Inferior parietal cortex (tissue), 1 donor: Measurements from ENCODE around the gene LHFPL3.
"Not testable (repeated sequence)": the region's sequence is repeated elsewhere in the genome, so short reads cannot be mapped to it uniquely, and the experiment has no call there.

Experiments used
- DNase-seq: peaks from one replicate; pipeline ENCODE4 v3.0.0-alpha.2; 2016; ENCODE audit errors: extremely low spot score

The LHFPL3 gene

DNA sequence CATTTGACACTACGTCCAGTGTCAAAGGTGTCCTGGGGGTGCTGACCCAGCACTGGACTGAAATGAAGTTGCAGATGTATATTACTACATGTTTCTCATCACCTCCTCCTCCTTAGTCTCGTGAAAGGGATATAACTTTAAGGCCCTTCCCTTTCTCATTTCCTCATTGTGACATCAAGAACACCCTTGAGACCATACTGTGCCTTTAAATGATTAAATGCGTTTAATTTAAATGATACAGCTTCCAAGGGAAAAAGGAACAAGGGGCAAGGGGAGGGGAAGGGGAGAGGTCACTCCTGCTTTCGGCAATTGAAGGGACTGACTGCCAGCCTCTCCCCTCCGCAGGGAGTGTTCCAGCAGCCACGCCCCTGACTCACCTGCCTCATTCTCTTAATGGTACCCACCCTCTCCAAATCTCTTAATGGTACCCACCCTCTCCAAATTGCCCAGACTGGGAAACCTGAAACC lies 605.2 kb downstream of the LHFPL3 start:
- no peak for DNase-seq

DNA sequence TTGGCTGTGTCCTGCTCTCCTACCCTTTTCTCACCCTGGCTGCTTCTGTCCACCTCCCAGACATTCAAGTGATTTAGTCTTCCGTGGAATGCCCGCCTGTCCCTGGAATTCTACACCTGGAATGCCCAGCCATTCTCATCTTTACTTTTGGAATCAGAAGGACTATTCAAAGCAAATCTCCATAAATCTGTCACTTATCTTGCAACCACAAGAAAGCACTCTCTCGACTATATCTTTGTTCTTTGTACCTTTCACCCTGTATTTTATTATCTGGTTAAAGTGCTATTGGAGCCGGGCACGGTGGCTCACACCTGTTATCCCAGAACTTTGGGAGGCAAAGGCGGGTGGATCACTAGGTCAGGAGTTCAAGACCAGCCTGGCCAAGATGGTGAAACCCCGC lies 606.3 kb downstream of the LHFPL3 start:
- no peak for DNase-seq

DNA sequence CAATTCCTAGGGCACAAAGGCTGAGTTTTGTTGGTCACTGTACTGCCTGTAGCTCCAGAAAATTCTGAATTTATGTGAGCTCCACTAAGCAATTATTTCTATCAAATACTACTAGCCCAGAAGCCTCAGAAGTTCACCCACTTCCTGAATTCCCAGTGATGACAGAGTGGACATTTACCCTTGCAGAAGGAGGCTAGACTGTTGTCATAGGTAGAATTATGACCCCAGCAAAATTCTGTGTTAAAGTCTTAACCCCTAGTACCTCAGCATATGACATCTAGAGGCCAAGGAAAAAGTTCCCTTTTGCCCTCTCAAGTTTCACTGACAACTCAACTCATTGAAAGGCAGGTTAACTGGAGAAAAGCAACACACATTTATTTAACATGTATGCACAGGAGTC lies 606.9 kb downstream of the LHFPL3 start:
- DNase-seq, result no peak

DNA sequence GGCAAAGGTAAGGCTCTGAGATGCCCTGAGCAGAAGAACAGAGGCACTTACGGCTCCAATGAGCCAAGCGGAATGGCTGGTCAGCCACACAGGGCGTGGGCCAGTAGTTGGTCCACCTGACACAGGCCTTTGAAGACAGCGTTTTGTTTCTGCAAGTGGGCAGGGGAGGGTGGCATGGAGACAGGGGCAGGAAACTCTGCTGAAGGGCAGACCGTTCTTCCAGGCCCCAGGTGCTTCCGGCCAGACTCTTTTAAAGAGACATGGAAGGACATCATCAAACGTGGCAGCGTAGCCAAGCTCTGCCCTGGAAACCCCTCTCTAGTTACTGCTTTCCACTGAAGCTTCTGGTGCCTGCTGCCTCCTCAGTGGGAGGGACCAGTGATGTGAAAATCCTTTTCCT lies 608.1 kb downstream of the LHFPL3 start:
- no peak for DNase-seq

DNA sequence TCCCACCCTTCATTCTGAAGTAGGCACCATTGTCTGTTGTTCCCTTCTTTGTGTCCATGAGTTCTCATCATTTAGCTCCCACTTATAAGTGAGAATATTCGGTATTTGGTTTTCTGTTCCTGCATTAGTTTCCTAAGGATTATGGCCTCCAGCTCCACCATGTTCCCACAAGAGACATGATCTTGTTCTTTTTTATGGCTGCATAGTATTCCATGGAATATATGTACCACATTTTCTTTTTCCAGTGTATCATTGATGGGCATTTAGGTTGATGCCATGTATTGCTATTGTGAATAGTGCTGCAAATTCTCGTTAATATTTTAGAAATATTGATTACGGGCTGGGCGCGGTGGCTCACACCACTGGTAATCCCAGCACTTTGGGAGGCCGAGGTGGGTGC lies 609.1 kb downstream of the LHFPL3 start:
- DNase-seq, result not testable (repeated sequence)

DNA sequence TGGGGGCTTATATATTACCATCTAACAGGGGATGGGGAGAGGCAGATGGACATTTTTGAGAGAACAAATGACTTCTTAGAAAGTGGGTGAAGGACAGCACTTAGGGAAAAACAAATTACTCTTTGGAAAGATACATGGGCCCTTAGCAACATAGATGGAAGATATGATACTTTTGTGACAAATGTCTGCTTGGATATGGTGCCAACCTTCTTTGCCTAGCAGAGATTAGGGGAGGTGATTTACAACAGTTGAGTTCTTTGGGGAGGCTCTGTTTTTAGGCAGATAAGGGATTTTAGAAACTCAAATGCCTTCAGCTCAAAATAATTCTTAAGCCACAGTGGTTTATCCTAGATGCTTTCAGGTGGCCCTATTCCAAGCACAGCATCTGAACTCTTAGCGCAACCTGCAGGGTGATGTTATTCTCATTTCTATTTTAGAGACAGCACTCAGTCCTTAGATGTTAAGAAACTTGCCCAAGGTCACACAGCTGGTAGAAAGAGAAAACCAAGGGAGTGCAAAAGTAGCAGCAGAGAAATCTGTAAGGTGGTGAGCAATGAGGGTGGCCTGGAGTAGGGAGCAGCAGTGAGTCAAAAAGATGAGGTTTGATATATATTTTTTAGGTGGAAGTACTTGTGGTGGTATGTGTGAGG lies 610.5 kb downstream of the LHFPL3 start:
- no peak for DNase-seq

DNA sequence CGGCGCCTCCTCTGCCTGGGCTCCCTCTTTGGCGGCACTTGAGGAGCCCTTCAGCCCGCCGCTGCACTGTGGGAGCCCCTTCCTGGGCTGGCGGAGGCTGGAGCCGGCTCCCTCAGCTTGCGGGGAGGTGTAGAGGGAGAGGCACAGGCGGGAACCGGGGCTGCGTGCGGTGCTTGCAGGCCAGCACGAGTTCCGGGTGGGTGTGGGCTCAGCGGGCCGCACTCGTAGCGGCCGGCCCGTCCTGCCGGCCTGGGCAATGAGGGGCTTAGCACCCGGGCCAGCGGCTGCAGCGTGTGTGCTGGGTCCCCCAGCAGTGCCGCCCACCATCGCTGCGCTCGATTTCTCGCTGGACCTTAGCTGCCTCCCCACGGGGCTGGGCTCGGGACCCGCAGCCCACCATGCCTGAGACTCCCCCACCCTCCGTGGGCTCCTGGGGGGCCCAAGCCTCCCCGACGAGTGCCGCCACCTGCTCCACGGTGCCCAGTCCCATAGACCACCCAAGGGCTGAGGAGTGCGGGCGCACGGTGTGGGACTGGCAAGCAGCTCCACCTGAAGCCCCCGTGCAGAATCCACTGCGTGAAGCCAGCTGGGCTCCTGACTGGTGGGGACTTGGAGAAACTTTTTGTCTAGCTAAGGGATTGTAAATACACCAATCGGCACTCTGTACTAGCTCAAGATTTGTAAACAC lies 611.8 kb downstream of the LHFPL3 start:
- no peak for DNase-seq

DNA sequence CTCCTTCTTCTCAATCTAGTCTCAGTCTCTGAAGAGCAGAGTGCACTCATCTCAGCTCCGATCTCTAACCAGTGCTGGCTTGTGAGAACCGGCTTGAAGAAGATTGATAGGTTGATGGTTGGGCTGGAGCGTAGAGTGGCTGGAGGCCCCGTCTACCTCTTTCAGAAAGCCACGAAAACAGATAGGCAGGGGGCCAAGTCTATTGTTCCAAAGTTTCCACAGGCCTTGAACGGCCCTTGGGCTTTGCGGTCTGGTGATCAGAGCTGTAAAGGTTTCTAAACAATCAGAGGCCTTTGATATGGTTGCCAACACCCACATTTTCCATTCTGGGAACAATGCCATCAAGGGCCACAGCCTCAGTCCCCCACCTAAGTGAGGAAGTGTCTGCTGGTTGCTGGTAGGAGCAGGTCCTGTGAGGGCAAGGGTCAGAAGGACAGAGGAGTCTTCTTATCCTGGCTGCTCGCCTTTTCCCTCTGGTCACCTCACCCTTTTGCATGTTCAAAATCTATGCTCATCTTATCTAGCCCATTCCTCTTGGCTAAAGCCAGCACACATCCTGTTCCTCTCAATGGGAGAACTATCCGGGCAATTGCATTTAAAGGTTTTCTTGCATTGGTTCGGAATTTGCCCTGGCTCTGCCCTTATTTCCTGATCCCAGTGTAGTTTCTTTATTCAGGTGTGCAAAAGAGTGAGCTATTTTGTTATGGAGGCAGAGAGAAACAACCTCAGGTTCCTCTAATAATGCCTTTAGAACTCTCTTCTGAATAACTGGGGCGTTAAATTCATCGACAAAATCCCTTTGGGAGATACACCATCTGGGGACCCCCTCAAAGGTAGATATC lies 615.3 kb downstream of the LHFPL3 start:
- DNase-seq, result peak; percentile 48

DNA sequence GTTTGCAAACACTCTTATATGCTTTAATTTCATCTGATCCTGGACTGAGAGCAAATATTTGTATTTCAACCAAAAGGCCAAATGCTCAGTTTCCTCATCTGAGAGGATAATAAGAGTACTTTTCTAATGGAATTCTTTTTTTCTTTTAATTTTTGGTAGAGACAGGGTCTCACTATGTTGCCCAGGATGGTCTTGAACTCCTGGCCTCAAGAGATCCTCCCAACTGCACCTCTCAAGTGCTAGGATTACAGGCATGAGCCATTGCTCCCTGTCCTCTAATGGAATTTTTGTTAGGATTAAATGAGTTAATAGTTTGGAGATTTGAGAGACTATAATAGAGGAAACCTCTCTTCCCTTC lies 617.2 kb downstream of the LHFPL3 start:
- no peak for DNase-seq

DNA sequence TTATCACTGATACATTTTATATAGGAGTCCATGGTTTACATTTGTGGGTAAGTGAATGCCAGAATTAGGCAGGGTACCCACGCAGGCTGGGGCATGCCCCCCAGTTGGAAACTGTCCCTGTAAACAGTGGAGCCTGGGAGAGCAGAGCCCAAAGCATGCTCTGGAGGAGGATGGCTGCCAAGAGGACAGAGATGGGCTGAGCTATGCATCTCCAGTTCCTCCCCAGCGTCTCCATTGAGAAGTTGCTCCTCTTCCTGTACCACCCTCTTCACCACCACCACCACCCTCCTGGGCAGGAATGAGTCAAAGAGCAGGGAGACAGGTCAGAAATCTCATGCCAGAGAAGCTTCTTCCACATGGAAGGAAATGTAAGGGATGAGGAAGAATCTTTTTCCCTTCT lies 617.9 kb downstream of the LHFPL3 start:
- DNase-seq, result no peak

DNA sequence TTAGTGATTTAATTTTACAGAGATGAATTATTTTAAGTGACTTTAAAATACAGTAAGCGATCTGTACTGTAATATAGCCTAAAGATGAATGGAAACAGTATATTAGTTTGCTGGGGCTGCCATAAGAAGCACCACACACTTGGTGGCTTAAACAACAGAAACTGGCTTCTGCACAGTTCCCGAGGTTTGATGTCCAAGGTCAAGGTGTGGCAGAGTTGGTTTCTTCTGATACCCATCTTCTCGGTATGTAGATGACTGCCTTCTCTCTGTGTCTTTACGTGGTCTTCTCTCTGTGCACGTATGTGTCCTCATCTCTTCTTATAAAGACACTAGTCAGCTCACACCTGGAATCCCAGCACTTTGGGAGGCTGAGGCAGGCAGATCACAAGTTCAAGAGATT lies 621.6 kb downstream of the LHFPL3 start:
- no peak for DNase-seq

DNA sequence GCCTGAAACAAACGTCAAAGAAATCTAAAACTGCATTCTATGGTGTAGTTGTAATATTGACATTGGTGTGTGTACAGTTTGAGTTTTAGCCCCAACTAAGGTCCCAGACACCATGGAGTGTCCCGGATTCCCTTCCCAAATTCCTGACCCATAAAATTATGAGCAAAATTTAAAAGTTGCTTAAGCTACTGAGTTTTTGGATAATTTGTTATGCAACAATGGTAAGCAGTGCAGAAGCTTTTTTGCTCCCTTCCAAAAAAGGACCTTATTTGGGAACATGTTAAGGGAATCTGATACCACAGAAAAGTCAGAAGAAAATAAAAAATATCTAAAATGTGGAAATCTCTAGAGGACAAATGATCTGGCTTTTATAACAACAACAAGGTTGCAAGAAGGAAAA lies 622.4 kb downstream of the LHFPL3 start:
- DNase-seq, result no peak

DNA sequence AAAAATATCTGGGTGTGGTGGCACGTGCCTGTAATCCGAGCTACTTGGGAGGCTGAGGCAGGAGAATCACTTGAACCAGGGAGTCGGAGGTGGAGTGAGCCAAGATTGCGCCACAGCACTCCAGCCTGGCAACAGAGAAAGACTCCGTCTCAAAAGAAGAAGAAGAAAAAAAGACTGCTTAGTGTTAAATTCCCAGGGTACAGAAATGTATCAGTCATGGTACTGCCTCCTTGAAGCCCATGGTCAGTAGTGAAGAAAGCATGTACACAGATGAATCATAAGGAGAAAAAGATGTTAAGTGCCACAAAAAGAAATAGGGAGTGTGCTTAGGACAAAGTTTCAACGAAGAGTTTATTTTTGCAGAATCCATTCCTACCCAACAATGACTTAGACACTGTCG lies 623.1 kb downstream of the LHFPL3 start:
- DNase-seq, result no peak

DNA sequence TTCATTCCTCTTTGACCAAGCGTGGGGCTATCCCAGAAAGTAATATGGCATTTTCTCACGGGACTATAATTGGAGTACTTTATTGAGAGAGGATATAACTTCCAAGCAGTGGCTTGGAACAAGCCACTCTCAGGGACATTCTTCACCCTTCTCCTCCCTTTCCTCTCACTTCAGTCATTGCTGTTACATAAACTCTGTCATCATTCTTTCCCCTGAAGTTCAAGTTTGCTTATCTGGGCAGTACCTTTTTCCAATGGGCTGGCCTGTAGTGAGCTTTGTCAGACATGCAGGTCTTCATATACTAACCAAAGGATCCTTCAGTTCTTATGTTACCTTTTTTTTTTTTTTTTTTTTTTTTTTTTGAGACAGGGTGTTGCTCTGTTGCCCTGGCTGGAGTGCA lies 626.9 kb downstream of the LHFPL3 start:
- DNase-seq, result no peak
